HG02759 (cell line): ENCODE data around the gene DEK.
"Not testable (repeated sequence)": the region's sequence is repeated elsewhere in the genome, so short reads cannot be mapped to it uniquely, and the experiment has no call there.

ENCODE experiments used
- ATAC-seq: cut with Tn5 transposase; IDR thresholded peaks from one replicate; pipeline ENCODE4 v1.9.1; 2021; ENCODE audit warnings: mild to moderate bottlenecking, moderate library complexity; ENCODE audit not compliant: unreplicated experiment

Gene DEK

GRCh38 chr6:18264219-18264922, at the start of gene DEK:
DEK (minus strand) TSS chr6:18264530; CDS start chr6:18263987, 543 bp downstream.
- ATAC-seq: peak; percentile 45

- ATAC-seq: no peak
Measured at GRCh38 chr6:18312368-18312767, 48.0 kb upstream of the DEK start.

GRCh38 chr6:18310010-18310409, 45.7 kb upstream of the DEK start:
- not testable (repeated sequence) for ATAC-seq

- no peak for ATAC-seq
Measured at GRCh38 chr6:18309046-18309445, 44.7 kb upstream of the DEK start.

GRCh38 chr6:18308070-18308735, 43.9 kb upstream of the DEK start:
- ATAC-seq: no peak

- no peak for ATAC-seq
Measured at GRCh38 chr6:18306977-18307376, 42.6 kb upstream of the DEK start.

GRCh38 chr6:18302561-18303439, 38.5 kb upstream of the DEK start:
- no peak for ATAC-seq

GRCh38 chr6:18293076-18293904, 29.0 kb upstream of the DEK start:
- no peak for ATAC-seq

- no peak for ATAC-seq
Measured at GRCh38 chr6:18289283-18289682, 25.0 kb upstream of the DEK start.

GRCh38 chr6:18284261-18284660, 19.9 kb upstream of the DEK start:
- ATAC-seq: no peak

- no peak for ATAC-seq
Measured at GRCh38 chr6:18281564-18281963, 17.2 kb upstream of the DEK start.

- ATAC-seq: no peak
Measured at GRCh38 chr6:18280084-18280483, 15.8 kb upstream of the DEK start.

GRCh38 chr6:18279422-18279821, 15.1 kb upstream of the DEK start:
- ATAC-seq: no peak

- no peak for ATAC-seq
Measured at GRCh38 chr6:18277237-18278006, 13.1 kb upstream of the DEK start.

- ATAC-seq: no peak
Measured at GRCh38 chr6:18276610-18277236, 12.4 kb upstream of the DEK start.

- no peak for ATAC-seq
Measured at GRCh38 chr6:18270216-18270615, 5.9 kb upstream of the DEK start.

GRCh38 chr6:18269717-18270116, 5.4 kb upstream of the DEK start:
- ATAC-seq: no peak

GRCh38 chr6:18269253-18269652, 4.9 kb upstream of the DEK start:
- ATAC-seq: peak; percentile 25

GRCh38 chr6:18268066-18268465, 3.7 kb upstream of the DEK start:
- ATAC-seq: no peak

GRCh38 chr6:18266523-18266912, 2.2 kb upstream of the DEK start:
- ATAC-seq: no peak
